K562 treated with DMSO at 1 percent for 4 hours (cell line): ENCODE measurements around the gene TRMT61B. TPM values are rescaled to one million over a fixed set of nuclear protein-coding genes. Genes with fewer than 3 reads are reported as not detected.

Experiments
- total RNA-seq: library from RNA; unstranded; fragments of 300-600 nt; gene quantifications from 2 replicates; pipeline ENCODE4 v1.2.3, GENCODE V29; 2022; ENCODE audit not compliant: insufficient read depth

TRMT61B gene
- 11.2 and 13.0 TPM in 2 replicates for total RNA-seq

GRCh38 chr2:28870146-28870891 is at the start of gene TRMT61B:
TRMT61B (minus strand) TSS chr2:28870309; CDS start chr2:28870277, 32 bp downstream.

GRCh38 chr2:28894470-28895188 is 24.5 kb upstream of the TRMT61B start, which contains the start of gene WDR43:
WDR43 (plus strand) TSS chr2:28894667; CDS start chr2:28894699, 32 bp downstream.

DNA sequence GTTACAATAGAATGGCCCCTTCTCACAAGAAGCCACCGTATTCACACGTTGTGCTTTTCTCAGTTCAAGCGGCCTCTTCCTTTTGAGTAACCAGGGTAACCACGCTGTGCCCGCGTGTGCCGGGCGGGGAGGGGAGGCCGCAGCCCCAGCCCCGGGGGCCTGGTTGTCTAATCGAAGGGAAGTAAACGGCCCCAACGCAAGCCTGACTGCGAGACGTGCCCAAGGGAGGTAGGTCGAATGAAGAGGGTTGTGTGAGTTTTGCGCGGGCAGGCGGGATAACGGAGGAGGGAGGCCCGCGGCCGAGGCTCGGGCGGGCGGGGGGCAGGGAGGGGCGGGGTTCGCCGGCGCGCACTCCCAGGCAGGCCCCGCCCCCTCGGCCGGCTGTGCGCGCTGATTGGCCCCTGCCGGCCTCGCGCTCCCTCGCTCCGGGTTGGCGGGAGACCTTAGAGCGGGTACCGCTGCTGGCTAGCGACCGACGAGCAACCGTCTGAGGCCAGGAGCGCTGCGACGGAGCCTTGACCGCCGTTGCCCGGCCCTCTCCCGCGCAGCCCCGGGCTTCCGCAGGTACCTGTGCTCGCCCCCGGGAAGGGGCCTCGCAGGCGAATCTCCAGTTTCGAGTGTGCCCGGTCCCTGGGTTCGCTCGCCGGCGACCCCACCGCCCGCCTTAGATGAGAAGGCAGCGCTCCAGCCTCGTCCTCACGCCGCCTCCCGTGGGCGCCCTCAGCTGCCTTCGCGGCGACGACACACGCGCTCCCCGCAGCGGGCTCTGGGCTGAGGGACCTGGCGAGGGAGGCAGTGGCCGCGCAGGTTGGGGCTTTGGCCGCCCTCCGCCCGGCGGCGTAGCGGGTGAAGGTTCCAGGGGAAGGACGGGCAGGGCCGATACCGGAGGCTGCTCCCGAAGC is 59.5 kb downstream of the TRMT61B start, which contains the start of gene SPDYA:
TSS of gene SPDYA (plus strand) at position 451 of the 902 bp plus-strand sequence. CDS start 5,181 bp downstream, outside the sequence.

Other genes with a start within 250 kb of the TRMT61B start
- 27.1 and 30.6 TPM in 2 replicates for gene PPP1CB, start 118.5 kb downstream of the TRMT61B start, total RNA-seq
- gene SPDYA, start 59.5 kb downstream of the TRMT61B start, total RNA-seq: not detected in 2 replicates
- 8.6 and 8.7 TPM in 2 replicates for gene WDR43, start 24.4 kb upstream of the TRMT61B start, total RNA-seq
- not detected in 2 replicates for gene TOGARAM2, start 111.0 kb upstream of the TRMT61B start, total RNA-seq
- gene PCARE, start 204.2 kb upstream of the TRMT61B start, total RNA-seq: not detected in 2 replicates
- gene CLIP4, start 245.1 kb upstream of the TRMT61B start, total RNA-seq: 0.15 TPM in 1 of 2 replicates, not detected in the other